GM21529 (cell line): Measurements from ENCODE around the gene SENP1.
"Not testable (repeated sequence)": the region's sequence is repeated elsewhere in the genome, so short reads cannot be mapped to it uniquely, and the experiment has no call there.

Experiments used
- ATAC-seq: cut with Tn5 transposase; IDR thresholded peaks from one replicate; pipeline ENCODE4 v1.9.1; 2021; ENCODE audit not compliant: unreplicated experiment

SENP1 gene

GRCh38 chr12:48115957-48116356, 10.1 kb upstream of the SENP1 start:
- no peak for ATAC-seq

- ATAC-seq = not testable (repeated sequence)
Observed at GRCh38 chr12:48111312-48111693, 5.4 kb upstream of the SENP1 start.

GRCh38 chr12:48110691-48111311, 4.9 kb upstream of the SENP1 start:
- no peak for ATAC-seq

- no peak for ATAC-seq
Observed at GRCh38 chr12:48109424-48109823, 3.5 kb upstream of the SENP1 start.

GRCh38 chr12:48106681-48107613, 1.1 kb upstream of the SENP1 start:
- no peak for ATAC-seq

- ATAC-seq = peak; percentile 29
Observed at GRCh38 chr12:48105321-48105866, 485 bp downstream of the SENP1 start.

- ATAC-seq = no peak
Observed at GRCh38 chr12:48104531-48104930, 1.3 kb downstream of the SENP1 start.

- no peak for ATAC-seq
Observed at GRCh38 chr12:48092611-48093010, 13.3 kb downstream of the SENP1 start.

GRCh38 chr12:48086327-48086726, 19.6 kb downstream of the SENP1 start:
- no peak for ATAC-seq

GRCh38 chr12:48084841-48085460, 20.9 kb downstream of the SENP1 start:
- no peak for ATAC-seq

- no peak for ATAC-seq
Observed at GRCh38 chr12:48084066-48084465, 21.8 kb downstream of the SENP1 start.

- no peak for ATAC-seq
Observed at GRCh38 chr12:48080821-48081220, 25.1 kb downstream of the SENP1 start.

- no peak for ATAC-seq
Observed at GRCh38 chr12:48080285-48080684, 25.6 kb downstream of the SENP1 start.

GRCh38 chr12:48078901-48079300, 27.0 kb downstream of the SENP1 start:
- ATAC-seq = no peak

GRCh38 chr12:48077111-48077510, 28.8 kb downstream of the SENP1 start:
- ATAC-seq = no peak

GRCh38 chr12:48075832-48076231, 30.0 kb downstream of the SENP1 start:
- no peak for ATAC-seq

- no peak for ATAC-seq
Observed at GRCh38 chr12:48074266-48074665, 31.6 kb downstream of the SENP1 start.

GRCh38 chr12:48072266-48072665, 33.6 kb downstream of the SENP1 start:
- no peak for ATAC-seq

- ATAC-seq = no peak
Observed at GRCh38 chr12:48071808-48072207, 34.1 kb downstream of the SENP1 start.

GRCh38 chr12:48070731-48071130, 35.1 kb downstream of the SENP1 start:
- ATAC-seq = no peak

- ATAC-seq = no peak
Observed at GRCh38 chr12:48070033-48070432, 35.8 kb downstream of the SENP1 start.

GRCh38 chr12:48069241-48069640, 36.6 kb downstream of the SENP1 start:
- ATAC-seq = no peak
